HG02642 (cell line): ENCODE measurements around the gene TMPRSS9.
"Not testable (repeated sequence)": the region's sequence is repeated elsewhere in the genome, so short reads cannot be mapped to it uniquely, and the experiment has no call there.

Experiments
- ATAC-seq: cut with Tn5 transposase; IDR thresholded peaks from one replicate; pipeline ENCODE4 v1.9.1; 2021; ENCODE audit warnings: mild to moderate bottlenecking; ENCODE audit not compliant: unreplicated experiment, poor library complexity

Gene TMPRSS9

DNA sequence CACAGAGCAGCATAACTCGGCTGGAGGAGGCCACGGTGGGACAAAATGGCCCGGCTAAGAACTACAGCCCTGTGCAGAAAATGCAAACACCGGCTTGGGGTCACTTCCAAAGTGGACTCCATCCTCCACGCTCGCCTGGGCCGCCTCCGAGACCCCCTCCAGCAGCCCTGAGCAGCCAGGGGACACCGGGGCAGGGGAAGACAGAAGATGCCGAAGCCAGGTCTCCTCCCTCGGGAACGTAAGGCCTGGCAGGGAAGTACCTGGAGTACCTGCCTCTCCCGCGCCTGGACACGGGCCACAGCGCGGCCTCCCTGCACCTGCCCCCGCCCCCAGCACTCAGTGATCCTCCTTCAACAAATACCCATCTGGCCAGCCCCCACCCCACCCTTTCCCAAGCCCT lies 91.7 kb downstream of the TMPRSS9 start:
- ATAC-seq: no peak

DNA sequence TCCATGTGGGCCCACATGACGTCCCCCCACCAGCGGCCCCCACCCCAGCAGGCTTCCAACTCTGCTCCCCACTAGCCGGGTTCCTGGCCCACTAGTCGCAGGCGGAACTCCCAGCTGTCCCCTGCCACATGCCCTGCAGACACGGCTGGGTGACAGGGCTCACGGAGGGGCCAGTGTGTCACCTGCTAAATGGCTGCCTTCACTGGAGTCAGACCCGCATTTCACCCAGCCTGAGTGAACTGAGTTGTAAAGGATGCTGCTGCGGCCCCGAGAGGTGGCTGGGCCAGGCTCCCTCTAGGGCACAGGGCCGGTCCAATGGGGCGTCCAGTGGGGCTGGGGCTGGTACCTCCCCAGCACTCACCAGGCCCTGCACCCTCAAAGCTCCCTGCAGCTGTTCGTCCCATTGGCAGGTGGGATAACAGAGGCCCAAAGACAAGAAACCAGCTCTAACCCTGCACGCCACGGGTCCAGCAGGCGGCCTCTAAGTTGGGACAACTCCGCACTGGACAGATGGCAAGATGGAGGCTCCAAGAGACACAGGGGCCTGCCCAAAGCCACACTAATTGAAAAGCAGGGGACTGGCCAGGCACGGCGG lies 93.5 kb downstream of the TMPRSS9 start:
- no peak for ATAC-seq

DNA sequence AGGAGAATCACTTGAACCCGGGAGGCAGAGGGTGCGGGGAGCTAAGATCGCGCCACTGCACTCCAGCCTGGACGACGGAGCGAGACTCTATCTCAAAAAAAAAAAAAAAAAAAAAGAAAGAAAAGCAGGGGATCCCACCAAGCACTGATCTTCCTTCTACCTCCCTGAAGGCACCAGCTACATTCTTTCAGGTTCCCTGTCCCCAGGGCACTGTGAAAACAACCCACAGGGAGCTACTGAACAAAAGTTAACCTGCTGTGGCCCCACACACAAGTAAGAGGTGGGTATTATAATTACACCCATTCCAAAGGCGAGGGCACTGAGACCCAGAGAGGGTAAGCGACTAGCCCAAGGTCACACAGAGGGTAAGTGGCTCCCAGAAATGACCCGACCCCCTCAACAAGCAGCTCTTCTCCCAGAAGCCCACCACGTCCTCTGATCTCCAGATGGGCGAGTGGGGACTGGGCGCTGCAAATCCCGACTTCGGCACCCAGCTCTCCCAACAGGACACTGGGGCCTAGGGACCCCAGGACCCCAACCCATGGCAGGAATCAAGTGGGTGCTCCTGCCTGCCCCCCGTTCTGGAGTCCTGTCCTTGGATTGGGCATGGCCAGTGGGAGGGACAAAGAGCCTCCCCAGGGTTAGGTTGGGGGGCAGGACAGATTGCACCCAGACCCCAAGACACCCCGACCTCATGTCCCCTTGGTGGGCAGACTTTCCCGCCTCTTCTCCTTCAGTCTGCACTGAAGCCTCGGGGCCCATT lies 94.3 kb downstream of the TMPRSS9 start:
- no peak for ATAC-seq

DNA sequence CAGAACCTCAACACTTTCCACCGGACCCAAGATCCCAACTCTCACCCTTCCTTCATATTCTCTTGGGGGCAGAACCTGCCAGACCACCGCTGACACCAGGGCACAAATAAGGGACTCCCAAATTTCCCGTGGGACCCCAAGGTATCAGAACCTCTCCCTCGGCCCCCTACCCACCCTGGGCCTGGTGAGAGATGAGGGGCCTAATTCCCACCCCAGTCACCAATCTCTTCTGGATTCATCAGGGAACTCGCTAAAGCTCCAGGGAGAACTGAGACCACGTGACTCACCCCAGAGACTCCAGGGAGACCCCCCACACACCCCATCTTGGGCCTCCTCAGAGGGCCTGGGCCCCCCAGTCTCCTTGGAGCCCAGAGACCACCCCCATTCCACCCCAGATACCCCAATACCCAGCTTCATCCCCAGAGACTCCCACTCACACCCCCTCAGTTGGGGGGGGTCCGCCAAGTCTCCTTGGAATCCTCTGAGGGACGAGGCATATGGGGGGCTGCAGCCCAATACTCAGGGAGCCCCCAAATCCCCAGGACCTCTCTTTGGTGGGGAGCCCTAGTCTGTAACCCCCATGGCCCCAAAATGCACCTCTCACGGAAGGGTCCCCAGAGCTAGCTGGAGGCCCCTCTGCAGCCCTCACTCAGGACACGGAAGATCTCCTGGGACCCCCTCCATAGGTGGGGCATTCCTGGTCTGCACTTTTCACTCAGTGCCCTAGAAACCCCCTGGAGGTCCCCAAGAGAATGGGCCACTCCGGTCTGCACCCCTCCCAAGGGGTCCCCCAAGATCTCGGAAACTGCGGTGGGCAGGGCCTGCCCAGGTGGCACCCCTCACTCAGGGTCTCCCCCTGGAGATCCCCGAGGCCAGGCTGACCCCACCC lies 95.1 kb downstream of the TMPRSS9 start:
- no peak for ATAC-seq

DNA sequence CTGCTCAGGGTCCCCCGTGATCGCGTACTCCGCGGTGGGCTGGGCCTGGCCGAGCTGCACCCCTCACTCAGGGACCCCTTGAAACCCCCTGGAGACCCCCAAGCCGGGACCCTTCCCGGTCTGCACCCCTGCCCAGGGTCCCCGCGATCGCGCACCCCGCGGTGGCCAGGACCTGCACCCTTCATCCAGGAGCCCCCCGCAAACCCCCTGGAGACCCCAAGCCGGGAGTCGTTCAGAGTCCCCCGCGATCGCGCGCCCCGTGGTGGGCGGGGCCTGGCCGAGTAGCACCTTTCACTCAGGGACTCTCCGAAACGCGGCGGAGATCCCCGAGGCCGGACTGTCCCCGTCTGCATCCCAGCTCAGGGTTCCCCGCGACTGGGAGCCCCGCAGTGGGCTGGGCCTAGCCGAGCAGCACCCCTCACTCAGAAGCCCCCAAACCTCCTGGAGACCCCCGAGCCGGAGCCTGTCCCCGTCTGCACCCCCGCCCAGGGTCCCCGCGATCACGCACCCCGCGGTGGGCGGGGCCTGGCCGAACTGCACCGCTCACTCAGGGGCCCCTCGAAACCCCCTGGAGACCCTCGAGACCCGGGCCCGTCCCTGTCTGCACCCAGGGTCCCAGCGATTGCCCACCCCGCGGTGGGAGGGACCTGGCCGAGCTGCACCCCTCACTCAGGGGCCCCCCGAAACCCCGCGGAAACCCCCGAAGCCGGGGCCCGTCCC lies 95.9 kb downstream of the TMPRSS9 start:
- peak; percentile 35 for ATAC-seq

DNA sequence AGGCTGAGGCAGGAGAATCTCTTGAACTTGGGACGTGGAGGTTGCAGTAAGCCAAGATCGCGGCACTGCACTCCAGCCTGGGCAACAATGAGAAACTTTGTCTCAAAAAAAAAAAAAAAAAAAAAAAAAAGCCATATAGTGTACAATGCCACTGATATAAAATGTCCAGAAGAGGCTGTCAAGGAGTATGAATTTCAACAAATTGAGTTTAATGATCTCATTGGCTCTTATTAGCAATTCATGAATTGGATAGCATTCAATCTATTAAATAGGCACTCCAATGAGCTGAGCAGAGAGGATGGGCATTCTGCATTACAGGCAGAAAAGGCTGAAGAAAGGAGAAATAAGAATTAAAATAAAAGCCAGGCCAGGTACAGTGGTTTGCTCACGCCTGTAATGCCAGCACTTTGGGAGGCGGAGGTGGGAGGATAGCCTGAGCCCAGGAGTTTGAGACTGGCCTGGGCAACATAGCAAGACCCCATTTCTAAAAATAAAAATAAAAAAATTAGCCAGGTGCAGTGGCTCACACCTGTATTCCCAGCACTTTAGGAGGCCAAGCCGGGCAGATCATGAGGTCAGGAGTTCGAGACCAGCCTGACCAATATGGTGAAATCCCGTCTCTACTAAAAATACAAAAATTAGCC lies 97.5 kb downstream of the TMPRSS9 start:
- no peak for ATAC-seq

DNA sequence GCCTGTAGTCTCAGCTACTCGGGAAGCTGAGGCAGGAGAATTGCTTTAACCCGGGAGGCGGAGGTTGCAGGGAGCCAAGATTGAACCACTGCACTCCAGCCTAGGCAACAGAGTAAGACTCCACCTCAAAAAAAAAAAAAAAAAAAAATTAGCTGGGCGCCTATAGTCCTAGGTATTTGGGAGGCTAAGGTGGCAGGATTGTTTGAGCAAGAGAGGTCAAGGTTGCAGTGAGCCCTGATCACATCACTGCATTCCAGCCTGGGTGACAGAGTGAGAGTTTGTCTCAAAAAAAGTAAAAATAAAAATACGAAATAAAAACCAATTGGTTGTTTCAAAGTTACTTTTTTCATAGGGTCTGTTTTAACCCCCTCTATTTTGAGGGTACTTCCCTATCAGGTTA lies 98.0 kb downstream of the TMPRSS9 start:
- ATAC-seq: no peak

DNA sequence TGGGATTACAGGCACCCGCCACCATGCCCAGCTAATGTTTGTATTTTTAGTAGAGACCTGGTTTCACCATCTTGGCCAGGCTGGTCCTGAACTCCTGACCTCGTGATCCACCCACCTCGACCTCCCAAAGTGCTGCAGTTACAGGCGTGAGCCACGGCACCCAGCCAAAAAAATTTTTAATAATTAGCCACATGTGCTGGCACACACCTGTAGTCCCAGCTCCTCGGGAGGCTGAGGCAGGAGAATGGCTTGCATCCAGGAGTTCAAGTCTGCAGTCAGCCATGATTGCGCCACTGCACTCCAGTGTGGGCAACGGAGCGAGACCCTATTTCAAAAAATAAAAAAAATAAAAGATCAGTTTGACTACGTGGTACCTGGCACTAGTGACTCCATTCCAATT lies 98.7 kb downstream of the TMPRSS9 start:
- not testable (repeated sequence) for ATAC-seq

DNA sequence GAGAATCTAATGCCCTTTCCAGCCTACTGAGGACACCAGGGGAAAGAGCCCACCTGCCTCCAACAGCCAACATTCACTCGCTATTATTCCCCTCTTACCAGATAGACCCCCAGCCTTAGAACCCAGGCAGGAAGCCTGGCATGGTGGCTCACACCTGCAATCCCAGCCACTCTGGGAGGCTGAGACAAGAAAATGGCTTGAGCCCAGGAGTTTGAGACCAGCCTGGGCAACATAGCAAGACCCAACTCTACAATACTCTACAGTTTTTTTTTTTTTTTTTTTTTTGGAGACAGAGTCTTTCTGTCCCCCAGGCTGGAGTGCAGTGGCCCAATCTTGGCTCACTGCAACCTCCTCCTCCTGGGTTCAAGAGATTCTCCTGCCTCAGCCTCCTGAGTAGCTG lies 100.2 kb downstream of the TMPRSS9 start:
- no peak for ATAC-seq

DNA sequence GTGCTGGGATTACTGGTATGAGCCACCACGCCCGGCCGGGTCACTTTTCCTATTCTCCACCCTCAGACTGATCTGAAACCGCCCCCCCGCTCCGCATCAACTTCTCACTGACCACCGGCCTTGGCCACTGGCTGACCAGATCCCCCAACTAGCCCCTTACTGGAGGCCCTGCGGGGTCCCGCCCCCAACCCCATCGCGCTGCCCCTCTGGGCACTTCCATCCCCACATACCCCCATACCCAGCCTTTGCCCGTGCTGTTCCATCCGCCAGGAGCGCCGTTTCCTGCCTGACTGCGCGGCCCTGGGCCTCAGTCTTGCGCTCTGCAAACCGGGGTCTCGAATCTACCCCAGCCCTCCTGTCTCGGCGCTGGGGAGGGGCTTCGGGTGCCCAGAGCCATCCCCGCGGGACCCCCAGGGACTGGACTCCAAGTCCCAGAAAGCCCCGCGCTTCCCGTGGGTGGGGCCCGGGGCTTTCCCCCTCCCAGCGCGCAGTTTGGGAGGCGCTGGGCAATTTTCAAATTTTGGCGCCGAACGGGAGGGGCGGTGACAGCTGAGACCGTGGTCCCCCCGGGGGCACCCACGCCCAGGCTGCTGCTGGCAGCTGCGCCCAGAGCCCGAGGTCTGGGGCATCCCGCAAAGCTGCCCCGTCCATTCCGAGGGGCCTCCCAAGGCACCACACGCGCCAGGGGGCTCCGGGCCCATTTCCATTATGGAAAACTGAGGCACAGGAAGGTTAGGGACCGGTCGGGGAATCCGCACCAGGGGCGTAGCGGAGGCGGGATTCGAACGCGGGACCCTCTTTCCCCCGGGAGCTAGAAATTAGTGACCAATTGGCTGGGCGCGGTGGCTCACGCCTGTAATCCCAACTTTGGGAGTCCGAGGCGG lies 101.9 kb downstream of the TMPRSS9 start:
- ATAC-seq: peak; percentile 66

DNA sequence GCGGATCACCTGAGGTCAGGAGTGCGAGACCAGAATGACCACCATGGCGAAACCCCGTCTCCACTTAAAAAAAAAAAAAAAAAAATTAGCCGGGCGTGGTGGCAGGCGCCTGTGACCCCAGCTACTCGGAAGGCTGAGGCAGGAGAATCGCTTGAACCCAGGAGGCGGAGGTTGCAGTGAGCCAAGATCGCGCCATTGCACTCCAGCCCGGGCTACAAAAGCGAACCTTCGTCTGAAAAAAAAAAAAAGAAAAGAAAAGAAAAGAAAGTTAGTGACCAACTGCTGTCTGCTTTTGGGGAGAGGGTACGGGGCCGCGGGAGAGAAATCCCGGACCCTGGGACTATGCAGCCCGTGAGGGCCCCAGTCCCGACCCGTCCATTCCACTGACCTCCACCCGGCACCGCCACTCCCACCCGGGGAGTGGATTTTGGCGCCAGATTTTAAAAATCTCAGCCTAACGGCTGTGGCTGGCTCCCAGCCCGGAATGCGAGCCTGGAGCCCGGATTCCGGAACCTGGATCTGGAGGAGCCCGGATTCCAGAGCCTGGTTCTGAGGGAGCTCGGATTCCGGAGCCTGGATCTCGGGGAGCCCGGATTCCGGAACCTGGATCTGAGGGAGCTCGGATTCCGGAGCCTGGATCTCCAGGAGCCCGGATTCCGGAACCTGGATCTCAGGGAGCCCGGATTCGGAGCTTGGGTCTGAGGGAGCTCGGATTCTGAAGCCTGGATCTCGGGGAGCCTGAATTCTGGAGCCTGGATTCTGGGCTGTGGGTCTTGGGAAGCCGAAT lies 102.8 kb downstream of the TMPRSS9 start:
- ATAC-seq: no peak

DNA sequence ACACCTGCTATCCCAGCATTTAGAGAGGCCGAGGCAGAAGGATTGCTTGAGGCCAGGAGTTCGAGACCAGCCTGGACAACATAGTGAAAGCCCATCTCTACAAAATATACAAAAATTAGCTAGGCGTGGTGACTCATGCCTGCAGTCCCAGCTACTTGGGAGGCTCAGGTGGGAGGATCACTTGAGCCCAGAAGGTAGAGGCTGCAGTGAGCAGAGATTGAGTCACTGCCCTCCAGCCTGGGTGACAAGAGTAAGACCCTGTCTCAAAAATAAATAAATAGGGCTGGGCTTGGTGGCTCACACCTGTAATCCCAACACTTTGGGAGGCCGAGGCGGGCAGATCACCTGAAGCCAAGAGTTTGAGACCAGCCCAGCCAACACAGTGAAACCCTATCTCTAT lies 103.6 kb downstream of the TMPRSS9 start:
- not testable (repeated sequence) for ATAC-seq

DNA sequence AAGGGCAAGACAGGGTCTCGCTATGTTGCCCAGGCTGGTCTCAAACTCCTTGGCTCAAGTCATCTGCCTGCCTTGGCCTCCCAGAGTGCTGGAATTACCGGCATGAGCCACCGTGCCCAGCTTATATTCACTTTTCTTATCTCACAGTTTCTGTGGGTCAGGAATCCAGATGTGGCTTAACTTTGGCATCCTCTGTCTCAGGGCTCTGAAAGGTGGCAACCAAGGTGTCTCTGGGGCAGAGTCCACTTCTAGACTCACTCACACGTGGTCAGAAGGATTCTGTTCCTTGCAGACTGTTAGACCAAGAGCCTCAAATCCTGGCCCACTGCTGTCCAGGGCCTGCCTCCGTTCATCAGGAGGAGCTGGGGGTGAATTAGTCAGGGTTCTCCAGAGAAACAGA lies 104.3 kb downstream of the TMPRSS9 start:
- ATAC-seq: no peak

DNA sequence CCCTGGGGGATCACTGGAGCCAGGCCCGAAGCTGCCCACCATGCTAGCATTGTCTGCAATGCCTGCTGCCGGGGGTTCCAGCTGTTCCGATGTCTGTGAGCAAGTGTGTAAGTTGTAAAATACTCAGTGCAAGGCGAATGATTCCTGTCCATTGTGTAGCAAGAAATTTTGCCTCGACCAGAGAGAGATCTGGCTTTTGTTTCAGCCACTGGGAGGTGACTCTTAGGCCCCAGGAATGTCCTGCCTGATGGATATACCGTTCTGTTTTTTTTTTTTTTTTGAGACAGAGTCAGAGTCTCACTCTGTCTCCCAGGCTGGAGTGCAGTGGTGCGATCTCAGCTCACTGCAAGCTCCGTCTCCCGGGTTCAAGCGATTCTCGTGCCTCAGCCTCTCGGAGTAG lies 108.5 kb downstream of the TMPRSS9 start:
- ATAC-seq: no peak

DNA sequence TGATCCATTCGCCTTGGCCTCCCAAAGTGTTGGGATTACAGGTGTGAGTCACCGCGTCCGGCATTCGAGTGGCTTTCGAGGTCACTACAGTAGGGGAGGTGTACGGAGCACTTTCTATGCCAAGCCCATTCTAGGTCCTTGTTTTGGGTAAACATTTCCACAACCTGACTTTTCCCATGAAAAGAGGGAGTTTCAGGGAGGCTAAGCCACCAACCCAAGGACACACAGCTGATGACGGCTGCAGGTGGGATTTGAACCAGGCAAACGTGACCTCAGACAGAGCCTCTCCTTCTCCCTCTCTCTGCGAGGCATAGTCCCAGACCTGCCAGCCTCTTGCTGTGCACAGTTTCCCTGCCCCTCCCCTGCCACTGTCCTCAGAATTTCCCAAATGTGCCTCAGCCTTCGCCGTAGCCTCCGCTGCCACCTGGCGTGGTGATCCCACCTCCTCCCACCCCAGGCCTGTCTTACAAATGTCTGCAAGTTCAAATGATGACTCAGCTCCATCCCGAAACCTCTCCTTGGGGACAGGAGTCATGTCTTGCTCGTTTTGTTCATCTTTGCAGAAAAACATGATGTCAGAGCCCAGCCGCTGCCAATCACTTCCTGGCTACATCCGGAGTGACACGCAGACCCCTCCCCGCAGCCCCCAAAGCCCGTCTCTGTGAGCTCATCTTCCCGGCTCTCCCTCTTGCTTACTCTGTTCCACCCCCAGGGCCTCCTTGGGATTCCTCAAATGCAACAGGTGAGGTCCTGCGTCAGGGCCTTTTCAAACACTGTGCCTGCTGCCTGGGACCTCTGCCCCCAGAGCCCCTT lies 109.2 kb downstream of the TMPRSS9 start:
- ATAC-seq: no peak

DNA sequence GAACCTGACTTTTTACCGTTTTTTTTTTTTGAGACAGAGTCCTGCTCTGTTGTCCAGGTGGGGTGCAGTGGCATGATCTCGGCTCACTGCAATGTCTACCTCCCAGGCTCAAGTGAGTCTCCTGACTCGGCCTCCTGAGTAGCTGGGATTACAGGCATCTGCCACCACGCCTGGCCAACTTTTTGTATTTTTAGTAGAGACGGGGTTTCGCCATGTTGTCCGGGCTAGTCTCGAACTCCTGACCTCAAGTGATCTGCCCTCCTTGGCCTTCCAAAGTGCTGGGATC lies 109.8 kb downstream of the TMPRSS9 start:
- ATAC-seq: not testable (repeated sequence)

DNA sequence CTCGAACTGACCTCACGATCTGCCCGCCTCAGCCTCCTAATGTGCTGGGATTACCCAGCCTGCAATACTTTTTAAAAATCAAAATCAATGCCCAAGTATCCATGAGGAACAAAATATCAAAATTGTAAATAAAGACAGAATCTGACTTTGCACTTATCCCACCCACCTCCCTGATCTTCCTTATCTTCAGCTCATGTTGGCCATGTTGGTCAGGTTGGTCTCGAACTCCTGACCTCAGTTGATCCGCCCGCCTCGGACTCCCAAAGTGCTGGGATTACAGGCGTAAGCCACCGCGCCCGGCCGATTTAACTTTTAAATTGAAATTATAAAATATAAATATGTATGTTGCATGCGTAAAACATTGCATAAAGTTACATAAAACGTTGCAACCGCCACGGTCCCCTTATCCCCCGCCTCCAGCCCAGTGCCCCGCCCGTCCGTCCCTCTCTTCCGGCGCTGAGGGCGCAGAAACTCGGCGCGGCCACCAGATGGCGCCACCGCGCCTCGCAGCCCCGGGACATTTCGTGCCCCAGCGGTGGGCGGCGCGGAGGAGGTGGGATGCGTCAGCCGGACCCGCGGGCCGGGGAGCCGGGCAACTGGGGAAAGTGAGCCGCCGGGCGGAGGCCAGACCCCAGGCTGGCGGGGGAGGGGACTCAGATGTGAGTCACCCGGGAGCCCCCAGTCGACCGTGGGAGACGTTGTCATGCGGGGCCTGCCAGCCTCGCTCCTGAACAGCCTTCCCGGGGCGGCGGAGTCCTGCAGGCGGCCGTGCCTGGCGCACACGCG lies 114.4 kb downstream of the TMPRSS9 start:
- ATAC-seq: peak; percentile 32
